GM21529 (cell line): Measurements from ENCODE around the gene KIF1A.

Experiments used
- ATAC-seq: cut with Tn5 transposase; IDR thresholded peaks from one replicate; pipeline ENCODE4 v1.9.1; 2021; ENCODE audit not compliant: unreplicated experiment

Gene KIF1A

GRCh38 chr2:240819126-240819857 is 727 bp downstream of the KIF1A start:
- no peak for ATAC-seq

- ATAC-seq = no peak
These were observed 1.5 kb downstream of the KIF1A start for GRCh38 chr2:240818293-240819125.

DNA sequence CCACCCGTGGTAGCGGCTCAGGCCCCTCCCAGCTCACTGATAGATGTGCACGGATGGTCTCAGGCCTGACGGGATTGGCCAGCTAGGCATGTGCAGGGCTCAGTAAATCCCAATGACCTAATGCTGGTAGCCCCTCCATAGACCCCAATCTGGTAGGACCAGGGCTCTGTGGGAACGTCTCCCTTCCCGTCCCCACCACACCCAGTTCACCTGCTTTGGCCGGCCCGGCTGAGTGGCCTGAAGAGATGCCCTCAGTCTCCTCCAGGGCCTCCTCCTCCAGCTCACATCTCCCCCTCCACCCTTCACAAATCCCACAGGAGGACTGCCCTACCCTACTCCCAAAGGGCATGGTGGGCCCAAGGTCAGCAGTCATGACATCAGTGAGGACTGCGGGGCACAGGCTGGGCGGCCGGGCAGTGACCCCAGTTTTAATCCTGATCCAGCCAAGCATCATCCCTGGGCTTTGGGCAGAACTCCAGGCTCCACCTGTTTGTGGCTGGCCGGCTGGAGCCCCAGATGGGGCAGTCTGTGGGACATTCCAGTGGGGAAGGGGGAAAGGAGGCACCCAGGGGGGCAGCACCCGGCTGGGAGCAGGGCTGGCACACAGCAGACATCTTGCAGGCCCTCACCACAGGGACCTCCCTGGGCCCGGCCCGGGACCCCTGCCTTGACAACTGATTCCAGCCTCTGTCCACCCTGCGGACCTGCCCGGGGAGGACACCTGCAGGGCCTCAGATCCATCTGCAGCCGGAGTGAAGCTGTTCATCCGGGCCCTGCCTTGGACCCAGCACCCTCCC is 2.3 kb downstream of the KIF1A start:
- ATAC-seq = no peak

GRCh38 chr2:240816584-240817495 is 3.2 kb downstream of the KIF1A start:
- ATAC-seq = no peak

DNA sequence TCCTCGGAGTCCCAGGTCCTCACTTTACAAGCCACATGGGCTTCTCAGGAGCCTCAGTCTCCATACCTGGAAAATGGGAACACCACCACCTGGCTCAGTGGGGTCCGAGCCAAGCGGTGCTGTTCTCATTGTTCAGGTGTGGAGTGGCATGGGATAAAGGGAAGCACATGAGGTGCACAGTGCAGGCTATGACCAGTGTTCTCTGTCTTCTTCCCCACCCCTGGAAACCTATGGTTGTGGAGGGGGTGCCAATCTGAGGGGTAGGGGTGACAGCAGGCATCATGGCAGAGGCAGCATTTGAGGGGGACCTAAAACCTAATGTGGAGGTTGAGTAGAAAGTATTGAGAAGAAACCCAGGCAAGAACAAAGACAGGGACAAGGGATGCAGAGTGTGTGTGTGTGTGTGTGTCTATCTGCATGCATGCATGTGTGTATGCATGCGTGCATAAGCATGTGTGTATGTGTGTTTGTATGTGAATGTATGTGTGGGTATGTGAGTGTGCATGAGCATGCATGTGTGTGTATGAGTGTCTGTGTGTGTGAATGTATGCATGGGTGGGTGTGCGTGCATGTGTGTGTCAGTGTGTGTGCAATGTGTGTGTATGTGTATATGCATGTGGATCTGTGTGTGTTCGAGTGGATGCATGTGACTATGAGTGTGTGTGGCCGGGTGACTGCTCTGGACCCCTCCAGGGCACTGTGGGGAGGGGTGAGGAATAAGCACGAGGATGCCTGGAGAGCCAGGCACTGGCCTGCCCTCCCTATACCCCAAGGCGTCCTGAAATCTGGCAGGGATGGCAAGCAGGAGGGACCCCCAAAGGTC is 4.0 kb downstream of the KIF1A start:
- no peak for ATAC-seq

DNA sequence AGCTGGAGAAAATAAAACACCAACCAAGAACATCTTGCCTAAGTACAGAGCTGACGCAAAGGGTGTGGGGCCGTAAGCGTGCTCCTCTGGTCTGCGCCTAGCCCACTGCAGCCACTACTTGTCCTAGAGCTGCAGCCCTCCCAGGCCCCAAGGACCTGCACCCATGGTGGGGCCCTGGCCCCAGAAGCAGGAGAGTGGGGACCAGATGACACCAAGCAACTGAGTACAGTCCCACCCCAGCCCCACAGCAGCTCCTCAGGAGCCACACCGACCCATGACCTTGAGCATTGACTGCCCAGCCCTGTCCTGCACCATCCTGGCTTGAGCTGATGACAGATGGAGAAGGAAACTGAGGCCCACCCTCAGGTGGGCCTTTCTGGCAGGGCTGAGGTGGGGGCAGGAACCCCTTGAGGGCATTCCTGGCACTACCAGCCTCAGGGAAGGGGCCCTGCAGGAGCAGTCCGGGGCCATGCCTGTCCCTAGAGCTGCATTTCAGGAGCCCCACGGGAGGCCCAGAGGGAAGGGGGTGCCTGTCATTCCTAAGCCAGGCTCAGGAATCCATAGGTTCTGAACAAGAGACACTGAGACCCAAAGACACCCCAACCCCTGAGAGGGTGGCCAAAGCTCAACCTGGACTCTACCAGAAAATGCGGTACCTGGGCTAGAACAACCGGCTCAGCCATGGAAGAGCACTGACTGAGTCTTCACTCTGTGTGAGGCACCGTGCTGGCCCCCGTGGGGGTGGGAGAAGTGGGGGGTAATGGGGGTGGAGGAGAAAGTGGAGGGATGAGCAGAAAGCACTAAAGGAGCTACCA is 4.9 kb downstream of the KIF1A start:
- no peak for ATAC-seq

DNA sequence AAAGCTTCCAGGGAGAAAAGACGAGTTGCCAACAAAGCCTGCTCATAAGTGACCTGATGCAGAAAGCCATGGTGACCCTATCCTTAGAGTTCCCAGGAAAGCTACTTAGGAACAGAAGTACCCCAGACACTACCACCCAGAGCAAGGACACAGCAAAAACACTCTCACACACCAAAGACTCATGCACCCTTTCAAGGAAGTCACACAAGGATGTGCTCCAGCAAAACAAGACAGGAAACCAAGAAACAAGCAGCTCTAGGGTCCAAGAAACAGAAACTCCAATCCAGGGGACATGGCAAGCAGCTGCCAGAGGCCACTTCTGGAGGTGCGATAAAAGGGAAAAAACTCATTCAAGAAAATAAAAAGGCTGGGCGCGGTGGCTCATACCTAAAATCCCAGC is 5.7 kb downstream of the KIF1A start:
- no peak for ATAC-seq

DNA sequence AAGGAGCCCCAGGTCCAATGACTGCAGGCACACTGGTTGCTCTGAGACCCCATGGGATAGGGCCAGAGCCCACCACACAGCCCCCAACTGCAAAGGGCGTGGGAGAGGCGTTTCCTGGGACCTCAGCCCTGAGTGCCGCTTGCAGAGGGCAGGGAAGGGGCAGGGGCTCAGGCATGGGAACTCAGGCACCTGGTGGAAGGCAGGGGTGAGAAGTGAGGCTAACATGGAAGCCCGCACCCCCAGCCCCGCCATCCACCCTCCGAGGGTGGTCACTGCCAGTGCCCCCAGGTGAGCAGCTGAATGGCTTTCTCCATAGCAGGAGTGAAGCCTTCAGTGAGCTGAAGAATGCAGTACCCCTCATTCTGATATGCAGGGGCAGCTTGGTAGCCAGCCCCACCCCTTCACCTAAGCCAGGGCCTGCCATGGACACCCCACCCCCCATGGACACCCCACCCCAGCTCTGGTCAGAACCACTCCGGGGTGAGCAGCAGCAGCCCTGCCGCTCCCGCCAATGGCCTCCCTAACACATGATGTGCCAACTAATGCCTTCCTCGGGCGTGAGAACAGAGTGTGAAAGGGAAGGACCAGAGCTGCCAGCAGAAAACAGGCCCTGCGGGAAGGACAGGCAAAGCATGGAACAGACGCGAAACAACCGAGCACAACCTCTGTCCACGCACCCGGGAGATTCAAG is 6.6 kb downstream of the KIF1A start:
- ATAC-seq = no peak

DNA sequence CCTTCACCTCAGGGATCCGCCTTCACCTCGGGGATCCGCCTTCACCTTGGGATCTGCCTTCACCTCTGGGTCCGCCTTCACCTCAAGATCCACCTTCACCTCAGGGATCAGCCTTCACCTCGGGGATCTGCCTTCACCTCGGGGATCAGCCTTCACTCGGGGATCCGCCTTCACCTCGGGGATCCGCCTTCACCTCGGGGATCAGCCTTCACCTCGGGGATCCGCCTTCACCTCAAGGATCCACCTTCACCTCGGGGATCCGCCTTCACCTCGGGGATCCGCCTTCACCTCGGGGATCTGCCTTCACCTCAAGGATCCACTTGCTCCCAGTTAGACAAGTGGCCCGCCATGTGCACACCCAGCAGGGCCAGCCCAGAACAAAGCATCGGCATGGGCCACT is 7.3 kb downstream of the KIF1A start:
- no peak for ATAC-seq

DNA sequence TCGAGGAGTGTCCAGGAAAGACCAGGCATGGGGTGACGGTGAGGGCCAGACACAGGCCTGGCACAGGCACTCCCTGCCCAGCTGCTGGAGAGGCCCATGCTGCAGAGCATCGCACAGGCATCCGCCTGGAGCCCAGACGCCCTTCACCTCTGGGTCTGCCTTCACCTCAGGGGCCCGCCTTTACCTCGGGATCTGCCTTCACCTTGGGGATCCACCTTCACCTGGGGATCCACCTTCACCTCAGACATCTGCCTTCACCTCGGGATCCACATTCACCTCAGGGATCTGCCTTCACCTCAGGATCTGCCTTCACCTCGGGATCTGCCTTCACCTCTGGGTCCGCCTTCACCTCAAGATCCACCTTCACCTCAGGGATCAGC is 7.7 kb downstream of the KIF1A start:
- no peak for ATAC-seq

- ATAC-seq = no peak
These were observed 8.4 kb downstream of the KIF1A start for GRCh38 chr2:240811346-240812300.

DNA sequence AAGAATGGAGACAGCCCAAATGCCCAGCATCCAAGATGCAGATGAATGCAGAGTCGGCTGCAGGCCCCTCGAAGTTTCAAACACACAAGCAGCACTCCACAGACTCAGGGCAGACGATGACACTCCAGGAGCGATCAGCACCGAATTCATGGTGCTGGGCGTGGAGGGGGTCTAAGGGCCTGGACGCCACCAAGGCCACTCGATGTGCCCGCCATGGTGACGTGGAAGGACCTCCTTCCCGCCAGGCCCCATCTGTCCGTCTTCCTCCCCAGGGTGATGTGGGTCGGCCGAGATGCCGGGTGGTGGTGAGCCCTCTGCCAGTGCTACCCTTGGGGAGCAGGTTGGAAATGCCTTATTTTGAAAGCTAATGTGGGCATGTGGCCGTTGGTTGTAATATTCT is 9.4 kb downstream of the KIF1A start:
- ATAC-seq = no peak

GRCh38 chr2:240810199-240810598 is 9.8 kb downstream of the KIF1A start:
- no peak for ATAC-seq

GRCh38 chr2:240809276-240809675 is 10.7 kb downstream of the KIF1A start:
- ATAC-seq = no peak

DNA sequence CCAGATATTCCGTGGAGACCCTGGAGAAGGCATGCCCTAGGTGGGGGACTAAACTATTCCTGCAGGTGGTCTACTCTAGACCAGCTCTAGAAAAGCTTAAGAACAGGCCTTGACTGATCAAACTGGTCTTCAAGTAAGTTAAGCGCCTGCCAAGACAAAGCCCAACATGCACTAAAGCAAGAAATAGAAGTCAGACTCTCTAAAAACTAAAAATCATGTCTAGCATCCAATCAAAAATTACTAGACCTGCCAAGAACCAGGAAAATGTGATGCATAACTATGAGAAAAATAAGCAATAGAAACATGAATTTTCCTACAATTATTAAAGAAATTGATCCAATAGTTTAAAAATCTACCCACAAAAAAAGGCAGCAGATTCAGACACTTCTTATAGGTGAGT is 13.6 kb downstream of the KIF1A start:
- no peak for ATAC-seq

DNA sequence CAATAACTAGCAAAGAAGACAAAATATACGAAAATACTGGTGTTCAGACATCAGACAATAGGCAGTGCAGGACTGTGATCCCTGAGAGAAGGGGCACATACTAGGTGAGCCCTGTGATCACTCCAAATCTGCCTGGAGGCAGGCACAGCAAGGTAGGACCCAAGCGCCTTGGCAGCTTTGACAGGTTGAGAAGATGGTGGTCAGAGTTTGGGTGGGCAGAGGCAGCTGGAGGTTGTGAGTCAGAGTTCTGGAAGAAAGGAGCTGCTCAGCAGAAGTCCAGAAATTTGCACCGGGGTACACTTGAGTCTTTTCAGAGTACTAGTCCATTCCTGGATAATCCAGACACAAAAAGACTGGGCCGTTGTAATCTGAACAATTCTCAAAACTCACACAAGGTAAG is 14.0 kb downstream of the KIF1A start:
- no peak for ATAC-seq

DNA sequence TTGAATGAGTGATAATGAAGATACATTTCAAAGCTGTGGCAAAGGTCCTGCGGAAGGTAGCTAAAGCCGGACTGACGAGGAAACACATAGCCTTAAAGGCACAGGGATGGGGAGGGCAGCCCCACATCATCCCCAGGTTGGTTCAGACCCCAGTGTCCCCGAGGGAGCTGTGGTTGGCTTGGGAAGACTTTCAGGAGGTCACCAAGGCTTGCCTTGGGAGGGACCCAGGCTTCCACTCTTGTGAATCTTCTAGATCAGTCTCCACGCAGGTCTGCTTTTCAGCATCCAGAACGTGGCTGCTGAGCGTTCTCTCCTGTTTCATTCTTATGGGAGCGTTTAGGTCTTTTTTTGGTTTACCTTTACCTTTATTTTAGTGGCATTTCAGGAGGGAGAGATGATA is 16.8 kb downstream of the KIF1A start:
- ATAC-seq = no peak
